GM12801 (cell line): ENCODE measurements around the gene CPED1.

ENCODE experiments used
- TF ChIP-seq, protein P1 (sequence below): IDR thresholded peaks from one replicate; pipeline ENCODE4 v1.5.1; 2011; ENCODE audit warnings: control low read depth; ENCODE audit not compliant: insufficient read length; ENCODE audit errors: extremely low read depth

CPED1 gene

DNA sequence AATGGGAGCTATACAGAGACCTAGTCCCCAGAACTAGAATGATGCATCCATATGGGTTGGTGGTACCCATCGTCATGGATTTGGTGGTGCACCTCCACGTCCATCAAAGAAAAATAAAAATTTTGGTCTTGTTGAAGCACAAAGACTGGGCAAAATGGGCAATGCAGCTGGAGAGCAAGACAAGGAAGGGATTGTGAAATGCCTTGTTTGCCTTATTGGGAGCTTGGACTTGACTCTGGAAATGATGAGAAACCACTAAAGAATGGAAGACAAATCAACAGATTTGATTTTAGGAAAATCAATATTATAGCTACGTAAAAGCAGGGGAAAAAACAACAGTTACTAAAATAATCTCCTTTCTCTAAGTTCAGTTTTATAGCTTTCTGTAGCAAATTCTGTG lies 150.9 kb downstream of the CPED1 start:
- TF ChIP-seq, protein P1, sequence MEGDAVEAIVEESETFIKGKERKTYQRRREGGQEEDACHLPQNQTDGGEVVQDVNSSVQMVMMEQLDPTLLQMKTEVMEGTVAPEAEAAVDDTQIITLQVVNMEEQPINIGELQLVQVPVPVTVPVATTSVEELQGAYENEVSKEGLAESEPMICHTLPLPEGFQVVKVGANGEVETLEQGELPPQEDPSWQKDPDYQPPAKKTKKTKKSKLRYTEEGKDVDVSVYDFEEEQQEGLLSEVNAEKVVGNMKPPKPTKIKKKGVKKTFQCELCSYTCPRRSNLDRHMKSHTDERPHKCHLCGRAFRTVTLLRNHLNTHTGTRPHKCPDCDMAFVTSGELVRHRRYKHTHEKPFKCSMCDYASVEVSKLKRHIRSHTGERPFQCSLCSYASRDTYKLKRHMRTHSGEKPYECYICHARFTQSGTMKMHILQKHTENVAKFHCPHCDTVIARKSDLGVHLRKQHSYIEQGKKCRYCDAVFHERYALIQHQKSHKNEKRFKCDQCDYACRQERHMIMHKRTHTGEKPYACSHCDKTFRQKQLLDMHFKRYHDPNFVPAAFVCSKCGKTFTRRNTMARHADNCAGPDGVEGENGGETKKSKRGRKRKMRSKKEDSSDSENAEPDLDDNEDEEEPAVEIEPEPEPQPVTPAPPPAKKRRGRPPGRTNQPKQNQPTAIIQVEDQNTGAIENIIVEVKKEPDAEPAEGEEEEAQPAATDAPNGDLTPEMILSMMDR: no peak

DNA sequence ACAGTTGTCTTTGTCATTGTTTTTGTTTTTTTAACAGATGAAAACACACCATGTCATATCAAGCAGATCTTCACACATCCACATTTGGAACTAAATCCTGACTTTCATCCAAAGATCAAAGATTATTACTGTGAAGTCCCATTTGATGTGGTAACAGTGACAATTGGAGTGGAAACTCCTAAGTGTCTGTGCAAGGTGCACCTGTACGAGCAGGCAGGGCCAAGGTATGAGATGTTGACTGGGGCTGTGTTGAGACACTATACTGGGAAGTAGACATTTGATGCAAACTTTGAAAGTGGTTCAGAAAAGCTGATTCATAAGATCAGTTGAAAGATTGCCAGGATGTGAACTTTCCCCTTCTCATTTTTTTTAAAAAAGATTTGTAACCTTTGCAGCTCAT lies 152.3 kb downstream of the CPED1 start:
- TF ChIP-seq, protein P1: no peak

DNA sequence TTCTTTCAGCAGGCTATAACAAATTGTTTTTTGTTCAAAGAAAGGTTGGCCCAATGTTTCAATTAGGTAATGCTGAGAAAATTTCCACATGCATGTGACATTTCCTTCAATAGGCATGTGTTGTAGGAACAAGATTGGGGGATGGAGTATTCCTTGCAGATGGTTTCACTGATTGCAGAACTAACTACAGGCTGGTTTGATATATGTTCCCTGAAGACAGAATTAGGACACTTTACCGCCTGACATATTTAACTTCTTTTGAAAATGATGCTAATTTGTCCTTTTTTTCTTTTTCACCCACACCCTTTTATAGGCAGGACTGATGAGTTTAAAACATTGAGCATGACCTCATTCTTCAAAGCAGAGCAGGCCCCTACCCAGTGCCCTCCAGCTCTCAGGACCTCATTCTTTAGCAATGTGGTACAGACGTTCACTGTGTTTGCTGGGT lies 163.3 kb downstream of the CPED1 start:
- TF ChIP-seq, protein P1: no peak

DNA sequence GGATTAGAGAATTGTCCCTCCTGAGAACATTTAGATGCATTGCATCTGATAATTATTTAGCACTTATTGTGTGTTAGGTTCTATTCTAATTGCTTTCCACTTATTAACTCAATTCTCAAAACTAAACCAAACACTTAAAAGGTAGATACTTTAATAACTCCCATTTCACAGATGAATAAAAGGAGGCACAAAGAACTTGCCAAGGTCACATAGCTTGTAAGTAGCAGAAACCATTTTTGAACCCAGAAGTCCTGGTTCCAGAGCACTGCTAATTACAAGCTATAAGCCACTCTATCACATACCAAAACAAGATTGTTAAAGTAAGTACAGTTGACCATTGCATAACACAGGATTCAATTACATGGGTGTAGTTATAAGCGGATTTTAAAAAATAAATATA lies 164.9 kb downstream of the CPED1 start:
- TF ChIP-seq, protein P1: no peak

DNA sequence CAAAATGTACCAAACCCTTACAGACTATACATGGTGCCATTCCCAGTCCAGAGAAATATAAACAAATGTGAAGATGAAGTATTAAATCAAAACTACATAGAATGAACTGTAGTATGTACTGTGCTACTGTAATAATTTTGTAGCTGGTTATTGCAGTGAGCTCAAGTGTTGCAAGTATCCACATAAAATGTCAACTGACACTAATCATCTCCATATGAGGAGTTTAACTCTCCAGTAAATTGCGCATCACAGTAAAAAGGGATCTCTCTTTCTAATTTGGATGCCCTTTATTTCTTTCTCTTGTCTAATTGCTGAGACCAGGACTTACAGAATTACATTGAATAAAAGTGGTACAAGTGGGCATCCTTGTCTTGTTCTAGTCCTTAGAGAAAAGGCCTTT lies 165.5 kb downstream of the CPED1 start:
- TF ChIP-seq, protein P1: no peak

DNA sequence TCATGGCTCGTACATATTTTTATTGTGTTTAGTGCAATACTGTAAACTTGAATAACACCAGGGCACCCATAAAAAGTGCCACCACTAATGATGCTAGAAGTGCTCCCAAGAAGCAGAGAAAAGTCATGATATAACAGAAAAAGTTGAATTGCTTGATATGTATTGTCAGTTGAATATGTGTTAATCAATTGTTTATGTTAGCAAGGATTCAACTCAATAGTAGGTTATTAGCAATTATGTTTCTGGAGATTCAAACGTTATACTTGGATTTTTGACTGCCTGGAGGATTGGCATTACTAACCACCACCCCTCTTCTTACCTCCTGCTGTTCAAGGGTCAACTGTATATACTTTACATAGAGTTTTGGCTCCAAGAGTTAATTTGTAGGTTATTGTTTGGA lies 168.3 kb downstream of the CPED1 start:
- TF ChIP-seq, protein P1: no peak

DNA sequence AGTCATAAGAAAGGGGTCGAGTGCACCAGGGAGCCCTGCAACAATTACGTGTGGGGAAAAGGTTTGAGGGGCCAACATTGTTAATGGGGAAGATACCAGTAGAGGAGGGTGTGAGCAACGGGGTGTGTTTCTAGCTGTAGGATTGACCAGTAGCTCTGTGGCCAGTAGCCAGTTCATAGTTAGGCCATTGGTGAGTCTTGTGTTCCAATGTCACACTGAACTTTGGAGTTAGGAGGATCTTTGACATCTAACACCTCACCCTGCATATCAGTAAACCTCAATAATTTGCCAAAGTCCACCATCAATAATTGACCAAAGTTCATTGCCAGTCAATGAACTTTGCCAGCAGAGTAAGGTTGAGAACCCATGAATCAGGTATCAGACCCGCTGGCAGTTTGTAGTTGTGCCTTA lies 168.8 kb downstream of the CPED1 start:
- TF ChIP-seq, protein P1: no peak
